ENCODE data around the gene CD300E.
"Not testable (repeated sequence)": the region's sequence is repeated elsewhere in the genome, so short reads cannot be mapped to it uniquely, and the experiment has no call there.

Gene CD300E

GRCh38 chr17:74642995-74643394, 19.5 kb upstream of the CD300E start:
- Mint-ChIP-seq H3K4me1 (ENCODE audit: low read depth) (peaks cover 82% of the 10 kb centered on the region), H3K27ac (no peak overlapping the region), H3K27me3 (peaks cover 54% of the 10 kb centered on the region), H3K9me3 (no peaks in the 10 kb centered on the region), H3K4me3 (no peak overlapping the region), H3K36me3 (ENCODE audit: low read depth) (no peaks in the 10 kb centered on the region)
- intact Hi-C loops (cut with micrococcal nuclease) = loop anchor here (1.0 kb wide), 1 partner anchor 74 kb away; no protein-coding TSS in a partner anchor

DNA sequence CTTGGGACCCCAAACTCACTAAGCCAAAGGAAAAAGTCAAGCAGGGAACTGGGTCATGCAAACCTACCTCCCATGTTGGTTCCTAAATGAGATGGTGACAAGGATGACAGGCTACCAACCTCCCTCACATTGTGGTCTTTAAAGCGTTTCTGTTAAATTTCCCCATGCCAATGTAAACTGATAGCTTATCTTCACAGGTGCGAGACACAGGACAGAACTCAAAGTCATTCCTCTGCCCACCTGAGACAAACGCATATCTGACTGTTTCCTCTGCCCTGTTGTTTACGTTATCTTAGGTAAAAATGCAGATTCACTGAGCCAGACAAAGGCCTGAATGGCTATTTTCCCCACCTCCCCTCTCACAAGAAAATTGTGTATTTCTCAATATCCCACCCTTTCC, 19.0 kb upstream of the CD300E start:
- peaks cover 86% of the 10 kb centered on the region for H3K4me1 Mint-ChIP-seq (ENCODE audit: low read depth)
- intact Hi-C loops (cut with micrococcal nuclease) = loop anchor here (1.0 kb wide), 1 partner anchor 73 kb away; no protein-coding TSS in a partner anchor
- H3K27me3 Mint-ChIP-seq = peaks cover 49% of the 10 kb centered on the region
- H3K27ac Mint-ChIP-seq = peak overlapping the region; percentile 77
- no peaks in the 10 kb centered on the region for H3K36me3 Mint-ChIP-seq (ENCODE audit: low read depth)
- H3K9me3 Mint-ChIP-seq = no peaks in the 10 kb centered on the region
- no peak overlapping the region for H3K4me3 Mint-ChIP-seq

DNA sequence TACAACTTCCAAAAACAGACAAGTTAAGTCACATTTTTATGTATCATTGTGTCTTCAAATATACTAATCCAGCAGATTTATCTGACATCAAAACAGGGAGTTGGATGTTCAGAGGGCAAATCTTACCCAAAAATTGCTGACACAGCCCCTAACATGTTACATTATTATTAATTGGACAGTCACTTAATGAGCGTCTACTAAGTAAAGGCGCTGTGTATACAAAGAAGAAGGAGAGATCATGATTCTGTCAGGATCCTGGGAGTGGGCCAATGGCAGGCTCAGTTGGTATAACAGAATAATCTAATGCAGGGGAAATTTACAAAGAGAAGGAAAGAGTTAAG, 18.4 kb upstream of the CD300E start:
- peaks cover 93% of the 10 kb centered on the region for H3K4me1 Mint-ChIP-seq (ENCODE audit: low read depth)
- no peaks in the 10 kb centered on the region for H3K36me3 Mint-ChIP-seq (ENCODE audit: low read depth)
- intact Hi-C loops (cut with micrococcal nuclease) = loop anchor here (1.0 kb wide), 1 partner anchor 73 kb away; no protein-coding TSS in a partner anchor
- peak overlapping the region; percentile 77 for H3K27ac Mint-ChIP-seq
- H3K27me3 Mint-ChIP-seq = peaks cover 47% of the 10 kb centered on the region
- no peaks in the 10 kb centered on the region for H3K9me3 Mint-ChIP-seq
- no peak overlapping the region for H3K4me3 Mint-ChIP-seq

- peak overlapping the region; percentile 77 for H3K27ac Mint-ChIP-seq
- no peaks in the 10 kb centered on the region for H3K9me3 Mint-ChIP-seq
- intact Hi-C loops (cut with micrococcal nuclease) = no loop called here
- H3K27me3 Mint-ChIP-seq = peaks cover 45% of the 10 kb centered on the region
- peak overlapping the region; percentile 48 for H3K4me3 Mint-ChIP-seq
- no peaks in the 10 kb centered on the region for H3K36me3 Mint-ChIP-seq (ENCODE audit: low read depth)
- peaks cover 97% of the 10 kb centered on the region for H3K4me1 Mint-ChIP-seq (ENCODE audit: low read depth)
Measured at GRCh38 chr17:74641224-74641957, 17.9 kb upstream of the CD300E start.

DNA sequence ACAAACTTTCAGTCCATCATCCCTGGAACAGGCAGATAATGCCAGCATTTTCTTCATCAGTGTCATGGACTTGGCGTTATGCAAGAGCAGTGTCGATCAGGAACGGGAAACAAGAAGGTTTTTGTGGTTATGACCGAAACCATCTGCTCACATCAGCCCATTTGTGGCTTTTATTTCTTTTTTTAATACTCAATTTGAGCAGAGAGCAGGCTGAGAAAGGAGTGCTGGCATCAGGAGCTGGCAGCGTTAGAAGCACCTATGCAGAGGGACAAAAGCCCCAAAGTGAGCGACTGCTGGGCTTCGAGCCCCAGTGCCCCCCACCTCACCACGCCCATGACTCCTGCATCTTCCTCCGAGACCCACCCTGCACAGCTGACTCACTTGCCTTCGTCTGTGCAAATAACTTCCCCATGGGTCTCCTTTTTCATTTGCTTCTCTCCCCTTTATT, 16.2 kb upstream of the CD300E start:
- H3K9me3 Mint-ChIP-seq = no peaks in the 10 kb centered on the region
- peaks cover 96% of the 10 kb centered on the region for H3K4me1 Mint-ChIP-seq (ENCODE audit: low read depth)
- intact Hi-C loops (cut with micrococcal nuclease) = loop anchor here (5.0 kb wide), 1 partner anchor 37 kb away; no protein-coding TSS in a partner anchor
- no peaks in the 10 kb centered on the region for H3K36me3 Mint-ChIP-seq (ENCODE audit: low read depth)
- peak overlapping the region; percentile 77 for H3K27ac Mint-ChIP-seq
- H3K4me3 Mint-ChIP-seq = peak overlapping the region; percentile 45
- H3K27me3 Mint-ChIP-seq = peaks cover 48% of the 10 kb centered on the region

GRCh38 chr17:74637926-74638325, 14.4 kb upstream of the CD300E start:
- intact Hi-C loops (cut with micrococcal nuclease) = loop anchor here (5.0 kb wide), 1 partner anchor 36 kb away; no protein-coding TSS in a partner anchor
- Mint-ChIP-seq H3K27me3 (peaks cover 39% of the 10 kb centered on the region), H3K4me1 (ENCODE audit: low read depth) (peaks cover 86% of the 10 kb centered on the region), H3K36me3 (ENCODE audit: low read depth) (no peaks in the 10 kb centered on the region), H3K9me3 (no peaks in the 10 kb centered on the region), H3K27ac (peak overlapping the region; percentile 77), H3K4me3 (no peak overlapping the region)

GRCh38 chr17:74637265-74637664, 13.7 kb upstream of the CD300E start:
- Mint-ChIP-seq H3K36me3 (ENCODE audit: low read depth) (no peaks in the 10 kb centered on the region), H3K4me3 (no peak overlapping the region), H3K9me3 (no peaks in the 10 kb centered on the region), H3K4me1 (ENCODE audit: low read depth) (peaks cover 85% of the 10 kb centered on the region), H3K27ac (peak overlapping the region; percentile 77), H3K27me3 (peaks cover 33% of the 10 kb centered on the region)
- intact Hi-C loops (cut with micrococcal nuclease) = loop anchor here (5.0 kb wide), 1 partner anchor 35 kb away; no protein-coding TSS in a partner anchor

GRCh38 chr17:74636541-74637085, 13.1 kb upstream of the CD300E start:
- not testable (repeated sequence) for H3K9me3 Mint-ChIP-seq; H3K36me3 Mint-ChIP-seq (ENCODE audit: low read depth); H3K4me3 Mint-ChIP-seq; H3K27ac Mint-ChIP-seq
- Mint-ChIP-seq H3K4me1 (ENCODE audit: low read depth) (peaks cover 85% of the 10 kb centered on the region), H3K27me3 (peaks cover 29% of the 10 kb centered on the region)
- intact Hi-C loops (cut with micrococcal nuclease) = loop anchor here (5.0 kb wide), 1 partner anchor 34 kb away; no protein-coding TSS in a partner anchor

DNA sequence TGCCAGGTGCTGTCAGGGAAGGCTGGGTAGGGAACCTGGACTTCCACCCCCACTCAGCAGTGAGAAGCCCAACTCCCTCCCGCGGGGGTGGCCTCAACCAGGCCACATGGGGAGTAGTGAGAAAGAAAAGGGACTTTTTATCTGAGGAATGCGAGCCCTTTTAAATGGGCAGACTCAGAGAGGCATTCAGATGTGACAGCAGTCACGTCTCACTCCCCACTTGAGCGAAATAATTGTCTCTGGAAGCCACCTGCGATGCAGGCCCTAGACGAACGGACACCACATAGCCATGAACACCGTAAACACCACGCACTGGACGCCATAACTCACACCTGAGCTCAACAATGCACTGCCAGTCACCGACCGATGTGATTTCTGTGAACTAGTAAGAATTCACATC, 11.9 kb upstream of the CD300E start:
- no peaks in the 10 kb centered on the region for H3K9me3 Mint-ChIP-seq
- H3K27me3 Mint-ChIP-seq = peaks cover 19% of the 10 kb centered on the region
- H3K36me3 Mint-ChIP-seq (ENCODE audit: low read depth) = no peaks in the 10 kb centered on the region
- no peak overlapping the region for H3K4me3 Mint-ChIP-seq
- intact Hi-C loops (cut with micrococcal nuclease) = loop anchor here (5.0 kb wide), 1 partner anchor 33 kb away; no protein-coding TSS in a partner anchor
- H3K27ac Mint-ChIP-seq = no peak overlapping the region
- H3K4me1 Mint-ChIP-seq (ENCODE audit: low read depth) = peaks cover 81% of the 10 kb centered on the region

GRCh38 chr17:74633326-74633725, 9.8 kb upstream of the CD300E start:
- intact Hi-C loops (cut with micrococcal nuclease) = no loop called here

GRCh38 chr17:74632617-74633016, 9.1 kb upstream of the CD300E start:
- H3K9me3 Mint-ChIP-seq = peaks cover 9% of the 10 kb centered on the region

More at GRCh38 chr17:74633326-74633725, 9.8 kb upstream of the CD300E start:
- Mint-ChIP-seq H3K9me3 (peaks cover 9% of the 10 kb centered on the region), H3K27me3 (peaks cover 27% of the 10 kb centered on the region), H3K27ac (no peak overlapping the region), H3K4me3 (no peak overlapping the region), H3K36me3 (ENCODE audit: low read depth) (no peaks in the 10 kb centered on the region), H3K4me1 (ENCODE audit: low read depth) (peaks cover 82% of the 10 kb centered on the region)

GRCh38 chr17:74631468-74632450, 8.2 kb upstream of the CD300E start:
- H3K27ac Mint-ChIP-seq = peak overlapping the region; percentile 78

More at GRCh38 chr17:74632617-74633016, 9.1 kb upstream of the CD300E start:
- intact Hi-C loops (cut with micrococcal nuclease) = no loop called here
- peak overlapping the region; percentile 78 for H3K27ac Mint-ChIP-seq
- H3K4me1 Mint-ChIP-seq (ENCODE audit: low read depth) = peaks cover 80% of the 10 kb centered on the region
- no peaks in the 10 kb centered on the region for H3K36me3 Mint-ChIP-seq (ENCODE audit: low read depth)
- H3K4me3 Mint-ChIP-seq = no peak overlapping the region
- H3K27me3 Mint-ChIP-seq = peaks cover 30% of the 10 kb centered on the region

DNA sequence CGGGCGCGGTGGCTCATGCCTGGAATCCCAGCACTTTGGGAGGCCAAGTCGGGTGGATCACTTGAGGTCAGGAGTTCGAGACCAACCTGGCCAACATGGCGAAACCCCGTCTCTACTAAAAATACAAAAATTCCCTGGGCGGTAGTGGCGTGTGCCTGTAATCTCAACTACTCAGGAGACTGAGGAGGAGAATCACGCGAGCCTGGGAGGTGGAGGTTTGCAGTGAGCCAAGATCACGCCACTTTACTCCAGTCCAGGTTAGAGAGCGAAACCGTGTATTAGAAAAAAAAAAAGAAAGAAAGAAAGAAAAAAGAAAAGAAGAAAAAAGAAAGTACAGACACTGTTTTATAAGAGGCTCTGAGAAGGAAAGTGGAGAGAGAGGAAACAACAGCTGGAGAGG, 6.7 kb upstream of the CD300E start:
- Mint-ChIP-seq H3K27ac (peak overlapping the region; percentile 29), H3K27me3 (peaks cover 23% of the 10 kb centered on the region), H3K4me1 (ENCODE audit: low read depth) (peaks cover 75% of the 10 kb centered on the region)
- intact Hi-C loops (cut with micrococcal nuclease); H3K4me3 Mint-ChIP-seq; H3K36me3 Mint-ChIP-seq (ENCODE audit: low read depth); H3K9me3 Mint-ChIP-seq: not testable (repeated sequence)

More at GRCh38 chr17:74631468-74632450, 8.2 kb upstream of the CD300E start:
- no peaks in the 10 kb centered on the region for H3K36me3 Mint-ChIP-seq (ENCODE audit: low read depth)
- H3K4me1 Mint-ChIP-seq (ENCODE audit: low read depth) = peaks cover 74% of the 10 kb centered on the region
- H3K4me3 Mint-ChIP-seq = peak overlapping the region; percentile 17
- peaks cover 32% of the 10 kb centered on the region for H3K27me3 Mint-ChIP-seq
- intact Hi-C loops (cut with micrococcal nuclease) = no loop called here
- H3K9me3 Mint-ChIP-seq = peaks cover 9% of the 10 kb centered on the region

All from dendritic cell treated with granulocyte-macrophage colony-stimulating factor and Interleukin-4, amounts not matched to agents 40 ng/mL and 50 ng/mL, for 4 days (primary cell).